Activated CD8-positive, alpha-beta memory T cell treated with anti-CD3 and anti-CD28 coated beads for 48 hours (primary cell): Measurements from ENCODE around the gene ATP13A5.

Experiments
- DNase-seq, 3 experiments: peaks; one replicate each; pipeline ENCODE4 v3.0.0-alpha.2; 2020; ENCODE audit warnings: low read depth in 2 of 3, low spot score in 2 of 3

ATP13A5 gene

DNA sequence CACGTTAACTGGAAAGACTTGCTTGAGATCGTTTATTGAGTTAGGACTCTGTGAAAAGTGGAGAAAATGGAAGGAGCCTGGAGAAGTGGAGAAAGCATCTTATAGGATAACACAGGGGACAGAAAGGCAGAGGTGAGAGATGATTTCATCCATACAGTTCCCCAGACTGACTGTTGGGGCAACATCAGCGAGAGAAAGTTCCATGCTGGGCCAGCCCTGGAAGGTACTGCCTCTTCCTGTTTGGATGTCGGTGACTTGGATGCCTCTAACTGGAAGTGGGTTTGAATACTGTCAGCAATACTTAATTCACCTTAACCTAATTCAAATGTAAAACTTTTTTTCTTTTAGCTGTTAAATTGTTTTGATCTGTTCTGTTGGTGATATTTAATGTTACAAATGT, 32.3 kb downstream of the ATP13A5 start:
- no peak for DNase-seq

DNA sequence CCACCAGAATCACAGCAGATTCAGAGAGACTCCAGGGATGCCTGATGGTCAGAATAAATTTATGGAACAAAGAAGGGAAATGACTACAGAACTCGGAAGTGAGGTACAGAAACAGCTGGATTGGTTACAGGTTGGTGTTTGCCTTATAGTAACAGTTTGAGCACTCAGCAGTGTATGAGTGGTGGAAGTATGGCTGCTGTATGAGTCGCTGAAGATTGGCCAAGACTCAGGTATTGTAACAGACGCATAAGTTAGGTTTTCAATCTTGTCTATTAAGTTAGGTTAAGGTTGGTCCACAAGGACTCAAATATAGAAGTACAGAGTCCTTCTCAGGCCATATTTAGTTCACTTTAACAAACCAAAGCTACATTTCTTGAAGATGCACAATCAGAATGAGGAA, 33.1 kb downstream of the ATP13A5 start:
- no peak for DNase-seq

DNA sequence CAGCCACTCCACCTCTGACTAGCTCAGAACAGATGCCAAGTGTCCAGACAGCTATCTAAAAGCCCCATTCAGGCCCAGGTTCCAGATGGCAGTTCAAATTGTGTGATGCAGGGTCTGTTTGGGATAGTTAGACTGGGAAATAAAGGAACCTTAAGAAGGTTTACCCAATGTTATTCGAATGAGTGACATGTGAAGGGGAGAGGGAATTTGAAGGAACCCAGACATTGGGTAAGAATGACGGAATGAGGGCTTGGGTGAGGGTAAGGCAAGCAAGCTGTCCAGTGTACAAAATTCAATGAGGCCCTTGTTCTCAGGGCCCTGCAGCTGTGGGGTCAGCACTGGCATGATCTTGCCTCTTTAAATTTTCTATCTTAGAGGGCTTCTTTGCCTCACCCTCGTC, 34.1 kb downstream of the ATP13A5 start:
- no peak for DNase-seq

DNA sequence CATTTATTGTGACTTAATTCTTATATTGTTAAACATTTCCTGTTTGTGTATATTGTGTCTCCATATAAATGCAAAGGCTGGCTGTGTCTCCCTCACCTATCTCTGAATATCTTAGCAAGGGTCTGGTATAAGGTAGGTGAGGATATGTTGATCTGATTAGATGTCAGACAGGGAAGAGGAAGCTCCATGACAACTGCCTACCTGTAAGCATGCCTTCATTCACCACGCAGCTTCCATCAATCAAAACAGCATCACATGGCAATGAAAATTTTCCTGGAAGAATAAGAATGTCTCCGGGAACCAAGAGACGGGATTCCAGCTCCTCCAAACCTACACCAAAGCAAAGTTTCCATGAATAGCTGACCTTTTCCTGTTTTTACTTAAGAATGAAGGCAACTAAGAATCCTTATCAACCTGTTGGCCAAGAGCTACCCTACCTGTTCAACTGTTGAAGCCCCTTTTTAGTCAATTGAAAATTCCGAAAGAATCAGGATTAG, 34.8 kb downstream of the ATP13A5 start:
- DNase-seq = no peak

DNA sequence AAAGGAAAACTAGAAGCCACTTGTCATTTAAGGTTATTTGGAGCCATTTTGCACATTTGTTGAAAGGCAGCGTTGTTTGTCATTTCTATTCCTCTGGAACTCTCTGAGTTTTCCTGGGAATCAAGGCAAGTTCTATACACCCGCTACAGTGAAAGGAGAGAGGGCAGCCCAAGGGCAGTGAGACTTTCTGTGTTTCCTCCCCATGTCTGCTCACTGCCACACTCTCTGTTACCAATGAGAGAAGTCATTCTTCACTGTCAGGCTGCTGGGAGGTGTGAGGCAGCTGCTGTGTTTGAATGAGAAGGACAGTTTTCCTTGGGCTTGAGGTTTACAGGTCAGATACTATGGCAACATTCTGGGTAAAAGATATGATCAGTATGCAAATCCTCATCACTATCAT, 36.0 kb downstream of the ATP13A5 start:
- no peak for DNase-seq

DNA sequence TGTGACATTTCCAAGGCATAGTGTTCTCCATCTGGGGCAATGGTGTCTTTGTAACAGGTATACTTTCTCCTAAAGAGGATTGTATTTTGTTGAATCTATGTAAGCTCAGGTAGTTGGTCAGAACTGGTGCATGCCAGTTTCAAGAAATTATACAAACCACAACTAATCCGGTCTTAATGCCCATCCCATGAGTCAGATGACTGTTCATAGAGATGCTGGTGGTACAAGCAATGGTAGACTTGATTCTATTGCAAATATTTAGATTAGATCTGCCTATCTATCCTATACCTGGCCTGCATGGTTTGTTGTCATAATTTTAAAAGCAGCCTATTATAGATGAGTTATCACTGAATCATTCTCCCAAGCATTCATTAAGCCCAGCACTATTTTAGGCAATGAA, 43.5 kb downstream of the ATP13A5 start:
- no peak for DNase-seq

DNA sequence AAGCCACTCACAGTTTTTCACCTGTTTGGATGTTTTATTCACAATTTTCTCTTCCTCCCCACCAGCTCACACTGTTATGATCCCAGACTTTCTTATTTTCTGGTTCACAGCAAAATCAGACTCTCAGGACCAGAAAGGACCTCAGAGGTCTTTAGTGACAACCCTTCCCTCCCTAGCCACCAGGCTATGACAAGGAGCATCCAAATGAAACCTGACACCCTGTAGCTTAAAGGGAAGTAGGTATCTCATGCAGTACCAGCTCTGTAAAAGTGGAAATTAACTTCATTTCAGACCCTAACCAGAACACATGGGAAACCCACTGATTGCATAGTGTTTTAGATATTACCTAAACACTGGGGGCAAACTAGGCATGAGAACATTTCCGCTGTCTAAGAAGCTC, 45.3 kb downstream of the ATP13A5 start:
- DNase-seq = no peak

DNA sequence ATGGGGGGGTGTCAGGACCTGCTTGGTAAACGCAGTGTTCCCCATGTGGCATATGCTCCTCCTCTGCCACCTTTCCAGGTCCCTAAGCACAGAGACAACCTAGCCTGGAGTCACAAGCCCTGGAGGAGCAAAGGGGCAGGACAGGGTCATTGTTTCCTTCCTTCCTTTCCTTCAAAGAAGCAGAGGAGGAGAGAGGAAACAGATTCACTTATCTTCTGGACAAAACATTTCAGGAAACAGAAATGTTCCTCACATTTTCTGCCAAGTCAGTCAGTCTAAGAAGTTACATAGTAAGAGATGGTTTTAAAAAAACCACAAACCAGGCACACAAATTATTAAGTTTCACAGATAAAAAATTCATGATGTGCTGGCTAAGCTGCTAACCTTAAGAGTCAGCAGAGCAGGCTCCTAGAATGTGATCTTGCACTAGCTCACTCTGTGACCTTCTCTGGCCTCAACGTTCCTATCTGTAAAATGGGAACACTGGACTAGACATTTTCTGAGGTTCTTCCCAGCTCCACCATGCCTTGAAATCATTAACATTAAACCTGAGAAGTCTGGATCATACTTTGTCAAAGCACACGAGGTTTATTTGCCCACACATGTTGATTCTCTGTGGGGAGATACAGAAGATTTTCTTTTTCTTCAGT, 47.9 kb downstream of the ATP13A5 start:
- DNase-seq = no peak

DNA sequence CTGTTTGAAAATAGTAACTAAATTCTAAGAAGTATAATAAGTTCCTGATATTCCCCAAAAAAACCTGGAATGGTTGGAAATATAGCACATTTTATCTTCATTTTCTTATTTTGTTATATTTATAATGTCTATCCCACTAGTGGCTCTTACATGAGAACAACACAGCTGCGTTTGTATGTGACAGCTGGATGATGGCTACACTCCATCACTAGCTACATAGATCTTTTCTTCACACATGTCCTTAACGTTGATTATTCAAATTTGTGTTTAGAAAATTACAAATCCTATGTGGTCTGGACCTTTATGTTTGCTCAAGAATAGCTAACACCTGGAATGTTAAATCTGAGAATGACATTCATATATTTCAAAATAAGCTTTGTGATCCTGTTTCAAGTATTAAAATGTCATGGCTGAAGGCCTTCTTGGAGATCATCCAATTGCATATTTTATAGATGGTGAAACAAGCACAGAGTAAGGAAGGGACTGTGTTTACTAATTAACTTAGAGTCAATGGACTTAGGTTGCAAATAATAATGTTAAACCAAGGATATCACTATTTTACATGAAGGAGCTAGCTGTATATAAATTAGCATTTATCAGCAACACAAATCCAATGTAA, 60.8 kb downstream of the ATP13A5 start:
- DNase-seq = no peak

DNA sequence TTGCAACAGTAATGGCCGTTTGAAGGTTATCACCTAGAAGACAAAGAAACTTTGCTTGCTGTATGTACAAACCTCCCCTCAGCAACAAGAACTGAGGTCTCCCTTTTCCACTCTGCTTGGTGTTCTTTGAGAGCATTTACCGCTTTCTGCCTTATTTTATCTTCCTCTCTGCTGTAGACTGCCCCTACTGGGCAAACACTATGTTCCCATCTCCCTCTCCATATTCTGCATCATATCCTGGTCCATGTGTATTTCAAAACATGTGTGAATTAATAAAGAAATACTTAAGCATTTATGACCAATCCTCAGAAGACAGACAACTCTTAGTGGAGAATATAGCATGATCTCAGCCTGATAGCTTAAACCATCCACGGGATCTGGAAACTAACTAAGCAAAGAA, 64.4 kb downstream of the ATP13A5 start:
- DNase-seq = no peak

DNA sequence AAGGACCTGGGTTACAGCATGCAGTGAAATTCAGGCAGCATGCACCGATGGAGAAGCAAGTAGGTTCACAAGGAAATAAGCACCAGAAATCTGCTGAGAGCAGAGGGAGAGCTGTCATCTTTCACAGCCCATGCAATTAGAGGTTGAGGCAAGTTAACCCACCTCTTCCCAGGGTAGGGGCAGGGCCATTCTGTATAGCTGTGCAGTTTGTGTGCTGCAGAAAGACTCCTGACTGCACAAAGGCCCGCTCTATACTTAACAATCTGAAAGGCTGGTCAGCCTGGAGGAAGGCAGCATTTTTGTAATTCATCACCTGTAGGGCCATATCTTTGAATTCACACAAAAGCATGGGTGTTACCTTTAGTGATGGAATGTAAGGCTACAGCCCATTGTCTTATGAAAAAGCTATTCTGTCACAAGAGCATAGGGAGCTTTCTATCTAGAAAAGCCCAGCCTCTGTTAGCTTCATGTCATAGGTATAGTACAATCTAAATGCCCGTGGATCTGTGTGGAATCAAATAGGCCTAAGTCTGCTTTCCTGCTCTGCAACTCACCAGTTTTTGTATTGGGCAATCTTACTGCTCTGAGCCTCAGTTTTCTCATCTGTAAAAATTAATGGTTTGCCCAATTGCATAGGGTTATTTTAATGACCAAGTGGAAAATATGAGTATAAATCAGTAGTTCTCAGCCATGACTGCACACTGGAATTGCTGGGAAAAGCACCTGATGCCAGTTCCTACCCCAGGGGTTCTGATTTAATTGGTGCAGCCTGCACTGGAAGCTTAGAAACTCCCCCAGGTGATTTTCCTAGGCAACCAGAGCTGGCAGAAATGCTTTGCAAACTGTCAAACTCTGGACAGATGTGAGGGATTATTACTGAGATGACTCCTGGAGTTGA, 65.2 kb downstream of the ATP13A5 start:
- no peak for DNase-seq

DNA sequence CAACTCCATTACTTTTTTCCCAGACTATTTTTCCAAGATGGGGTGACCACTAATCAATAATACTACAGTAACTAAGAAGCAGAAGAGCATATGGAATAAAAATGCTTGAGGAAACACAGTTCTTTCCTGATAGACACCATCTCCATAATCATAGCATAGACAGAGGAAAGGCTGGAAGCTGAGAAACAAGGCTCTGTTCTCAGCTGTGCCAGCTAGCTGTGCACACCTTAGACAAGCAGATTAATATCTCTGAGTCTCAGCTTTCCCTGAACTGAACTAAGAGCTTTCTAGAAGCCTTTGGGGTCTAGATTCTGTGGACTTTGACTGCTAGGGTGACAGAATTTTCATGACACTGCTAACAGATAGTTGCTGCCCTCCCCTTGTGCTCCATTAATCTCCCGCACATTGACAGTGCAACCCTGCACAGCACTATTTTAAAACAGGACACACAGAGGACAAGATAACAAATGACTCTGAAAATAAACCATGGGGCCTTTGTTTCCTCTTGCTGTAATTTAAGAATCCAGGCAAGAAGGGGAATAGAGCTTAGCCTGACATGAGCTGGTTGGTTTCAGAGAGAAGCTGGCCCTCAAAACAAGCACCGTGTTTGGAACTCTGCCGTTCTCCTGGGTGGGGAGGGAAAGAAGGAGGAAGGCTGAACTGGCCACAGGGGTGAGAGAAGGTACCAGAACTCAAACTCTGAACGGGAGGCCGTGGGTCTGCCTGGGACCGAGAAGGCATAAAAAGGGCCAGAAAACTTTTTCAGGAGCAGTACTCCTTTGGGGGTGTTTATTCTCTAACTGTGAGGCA, 67.4 kb downstream of the ATP13A5 start:
- DNase-seq = no peak

DNA sequence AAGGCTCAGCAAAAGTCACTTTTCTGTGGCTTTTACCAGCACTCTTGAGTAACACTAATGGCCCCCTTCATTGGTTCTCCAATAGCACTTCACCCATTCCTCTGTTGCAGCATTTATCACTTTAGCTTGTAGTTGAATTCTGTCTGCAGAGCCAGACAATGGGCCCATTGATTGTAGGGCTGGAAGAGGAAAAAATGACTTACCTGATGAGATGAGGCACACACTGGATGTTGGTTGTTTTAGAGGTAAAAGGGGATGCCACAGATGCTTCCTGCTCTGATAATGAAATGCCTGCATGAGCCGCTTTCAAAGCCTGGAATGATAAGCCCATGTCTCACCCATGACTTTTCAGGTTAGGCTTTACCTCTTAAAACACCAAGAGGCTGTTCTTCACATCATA, 73.2 kb downstream of the ATP13A5 start:
- no peak for DNase-seq

DNA sequence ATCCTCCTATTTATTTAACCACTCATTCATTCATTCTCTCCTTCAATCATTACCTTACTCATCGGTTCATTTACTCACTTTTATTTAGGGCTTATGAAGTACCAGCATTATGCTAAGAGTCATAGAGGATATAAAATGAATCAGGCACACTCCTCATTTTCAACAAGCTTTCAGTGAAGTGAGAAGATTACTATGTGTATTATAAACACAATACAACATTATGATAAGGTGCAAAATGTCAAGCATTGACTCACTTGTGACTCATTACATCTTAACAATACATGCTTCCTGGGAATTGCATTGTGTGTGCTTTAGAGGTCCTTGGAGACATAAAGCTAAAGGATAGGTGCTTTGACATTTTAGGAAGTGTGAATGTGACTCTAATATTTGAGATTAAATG, 77.1 kb downstream of the ATP13A5 start:
- DNase-seq = no peak

DNA sequence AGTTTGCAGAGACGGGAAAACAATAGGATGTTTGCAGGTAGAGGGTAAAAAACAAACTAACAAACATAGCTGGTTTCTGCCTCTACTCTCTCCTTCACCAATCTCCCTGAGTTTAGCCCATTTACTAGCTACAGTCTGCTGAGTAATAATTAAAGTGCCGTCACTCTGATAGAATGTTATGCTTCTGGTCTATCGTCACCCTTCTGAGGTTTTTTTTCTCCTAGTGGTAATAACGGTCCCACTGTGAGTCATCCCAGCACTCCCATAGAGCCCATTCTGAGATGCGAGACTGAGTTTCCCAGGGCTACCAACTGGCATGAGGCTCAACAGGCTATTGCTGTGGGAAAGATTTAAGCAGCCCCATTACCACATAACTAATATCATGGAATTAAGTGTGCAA, 81.1 kb downstream of the ATP13A5 start:
- DNase-seq = no peak

DNA sequence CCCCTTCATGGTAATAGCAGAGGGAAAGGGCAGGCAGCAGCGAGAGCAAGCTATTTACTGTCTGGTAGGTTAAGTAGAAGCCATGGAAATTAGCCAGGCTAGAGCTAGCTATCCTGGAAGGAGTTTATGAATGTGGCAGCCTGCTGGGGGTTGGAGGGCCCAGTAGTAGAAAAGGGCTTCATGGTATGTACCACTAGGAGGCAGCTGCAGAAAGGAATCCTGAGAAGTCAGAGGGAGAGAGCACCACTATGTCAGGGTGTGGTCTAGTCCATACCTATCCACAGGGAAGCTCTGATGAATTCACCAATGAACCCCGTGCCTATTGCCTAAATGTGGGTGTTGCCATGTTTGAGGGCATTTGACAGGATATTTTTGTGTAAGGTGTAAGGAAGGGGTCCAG, 82.6 kb downstream of the ATP13A5 start:
- DNase-seq = no peak

DNA sequence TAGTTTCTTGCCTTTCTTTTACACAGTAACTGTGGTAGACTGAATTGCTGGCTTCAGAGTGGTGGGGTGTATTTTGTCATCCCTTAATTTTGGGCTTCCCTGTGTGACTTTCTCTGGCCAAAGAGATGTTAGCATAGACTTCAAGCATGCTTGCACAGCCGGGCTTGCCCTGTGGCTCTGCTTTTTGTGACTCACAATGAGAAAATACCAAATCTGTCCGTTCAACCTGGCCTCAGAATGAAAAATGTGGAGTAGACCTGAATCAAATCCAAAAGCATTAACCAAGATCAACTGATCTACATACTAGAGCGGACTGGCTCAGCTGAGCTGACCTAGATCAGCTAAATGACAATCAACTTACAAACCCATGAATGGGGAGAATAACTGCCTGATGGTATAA, 86.2 kb downstream of the ATP13A5 start:
- DNase-seq = no peak

DNA sequence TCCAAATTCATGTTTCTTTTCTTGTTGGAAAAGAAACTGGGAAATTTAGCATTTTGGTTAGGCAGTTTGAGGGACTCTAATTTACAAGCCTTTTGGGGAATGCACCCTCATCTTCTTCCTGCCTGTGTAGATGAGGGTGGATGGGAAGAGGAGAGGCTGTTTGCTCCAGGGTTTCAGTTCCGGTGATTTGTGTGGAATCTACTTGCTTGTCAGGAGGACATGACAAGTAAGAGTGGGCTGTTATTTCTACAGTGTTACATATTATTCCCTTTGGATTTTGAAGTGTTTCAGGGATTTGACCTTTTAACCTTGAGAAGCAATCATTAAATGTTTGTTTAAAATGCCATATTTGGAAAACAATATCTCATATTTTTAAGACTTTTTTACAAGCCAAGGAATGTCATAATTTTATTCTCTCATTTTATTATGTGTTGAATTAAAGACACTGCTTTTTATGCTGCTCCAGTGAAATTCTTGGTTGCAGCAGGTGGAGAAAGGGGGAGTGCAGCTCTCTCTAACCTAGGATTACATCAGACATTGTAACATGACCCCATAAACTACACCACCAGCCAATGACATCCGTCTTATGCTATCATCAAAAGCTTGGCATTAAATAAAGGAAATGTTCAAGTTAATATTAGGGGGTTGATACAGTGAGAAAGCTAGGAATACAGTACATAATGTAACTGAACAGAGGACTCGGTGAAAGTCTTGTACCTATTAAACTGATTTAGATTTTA, 107.3 kb downstream of the ATP13A5 start:
- DNase-seq = no peak

DNA sequence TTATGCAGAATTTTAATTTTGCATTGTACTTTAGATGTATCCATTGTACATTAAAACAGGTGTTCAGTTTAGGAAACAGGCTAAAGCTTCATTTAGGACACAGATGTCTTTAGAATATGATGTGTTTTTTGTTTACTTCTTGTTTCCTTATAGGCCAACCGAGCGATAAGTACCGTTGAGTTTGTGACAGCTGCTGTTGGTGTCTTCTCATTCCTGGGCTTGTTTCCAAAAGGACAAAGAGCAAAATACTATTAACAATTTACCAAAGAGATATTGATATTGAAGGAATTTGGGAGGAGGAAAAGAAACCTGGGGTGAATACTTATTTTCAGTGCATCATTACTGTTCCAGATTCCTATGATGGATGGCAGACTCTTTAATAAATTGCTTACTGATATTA, 108.1 kb downstream of the ATP13A5 start:
- DNase-seq = no peak

DNA sequence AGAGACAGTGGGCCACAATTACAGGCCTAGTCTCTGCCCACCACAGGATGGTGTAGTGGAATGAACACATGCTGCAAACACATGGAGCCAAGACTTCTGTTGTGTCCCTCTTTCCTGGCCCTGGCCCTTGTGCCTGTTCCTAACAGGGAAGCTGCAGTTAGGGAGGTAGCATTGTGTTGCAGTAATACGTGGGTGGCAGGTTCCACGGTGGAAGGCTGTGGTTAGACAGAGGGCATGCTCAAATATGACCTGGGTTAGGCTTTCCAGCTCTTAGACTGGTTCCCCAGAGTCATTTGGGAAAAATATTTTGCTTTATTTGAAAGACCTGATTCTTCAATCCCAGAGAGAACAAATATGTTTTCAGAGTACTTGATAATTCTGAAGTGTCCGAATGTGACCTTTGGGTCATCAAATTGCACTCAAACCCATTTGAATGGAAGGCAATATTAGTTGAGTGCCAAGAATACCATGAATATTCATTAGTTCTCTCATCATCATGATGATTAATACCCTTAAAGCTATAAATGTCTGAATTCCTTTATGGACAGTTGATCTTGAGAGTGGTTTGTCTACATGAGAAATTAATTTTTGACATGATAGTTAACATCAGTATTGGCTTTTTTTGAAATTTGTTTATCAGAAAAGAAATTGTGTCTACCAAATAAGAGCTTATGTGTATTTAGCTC, 109.1 kb downstream of the ATP13A5 start:
- DNase-seq = no peak
